HG02840 (cell line): ENCODE results near the gene FAM3A.
"Not testable (repeated sequence)": the region's sequence is repeated elsewhere in the genome, so short reads cannot be mapped to it uniquely, and the experiment has no call there.

Experiments
- ATAC-seq: cut with Tn5 transposase; IDR thresholded peaks from one replicate; pipeline ENCODE4 v1.9.1; 2021; ENCODE audit warnings: mild to moderate bottlenecking, moderate library complexity, moderate number of reproducible peaks; ENCODE audit not compliant: unreplicated experiment, low FRiP score

Gene FAM3A

DNA sequence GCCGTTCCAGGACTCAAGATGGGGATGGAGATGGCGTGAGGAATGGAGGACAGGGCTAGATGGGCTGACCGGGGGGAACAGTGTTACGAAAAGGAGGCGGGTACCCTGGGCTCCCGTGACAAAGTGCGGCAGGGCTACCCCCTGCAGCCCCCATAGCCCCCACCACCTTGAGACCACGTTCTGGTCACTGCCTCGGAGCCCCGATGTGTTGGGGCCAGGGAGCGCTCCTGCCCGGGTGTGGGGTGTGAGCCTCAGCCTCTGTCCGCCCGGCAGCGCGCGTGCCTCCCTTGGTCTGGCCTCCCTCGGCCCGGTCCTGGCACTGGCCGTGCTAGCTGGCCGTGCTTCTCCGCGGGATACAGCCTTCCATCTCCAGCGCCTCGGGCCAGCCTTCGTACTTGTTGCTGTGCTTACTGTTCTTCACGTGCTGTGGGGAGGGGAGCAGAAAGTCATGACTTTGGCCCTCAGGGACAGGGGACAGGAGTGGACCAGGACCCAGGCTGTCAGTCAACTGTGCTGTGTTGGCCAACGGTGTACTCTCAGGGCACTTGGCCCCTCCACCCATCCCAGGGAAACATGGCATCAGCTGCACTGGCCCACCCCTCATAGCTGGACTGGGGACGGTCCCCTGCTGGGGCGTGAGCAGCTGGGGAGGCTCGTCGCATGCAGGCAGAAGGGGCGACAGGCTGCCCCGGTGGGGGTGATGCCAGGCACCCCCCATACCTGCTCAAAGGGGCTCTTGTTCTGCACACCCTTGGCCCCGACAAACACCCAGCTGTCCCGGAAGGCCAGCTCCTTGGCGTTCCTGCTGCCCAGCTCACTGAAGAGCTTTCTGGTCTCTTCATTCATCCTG lies 9.3 kb downstream of the FAM3A start:
- ATAC-seq: no peak

DNA sequence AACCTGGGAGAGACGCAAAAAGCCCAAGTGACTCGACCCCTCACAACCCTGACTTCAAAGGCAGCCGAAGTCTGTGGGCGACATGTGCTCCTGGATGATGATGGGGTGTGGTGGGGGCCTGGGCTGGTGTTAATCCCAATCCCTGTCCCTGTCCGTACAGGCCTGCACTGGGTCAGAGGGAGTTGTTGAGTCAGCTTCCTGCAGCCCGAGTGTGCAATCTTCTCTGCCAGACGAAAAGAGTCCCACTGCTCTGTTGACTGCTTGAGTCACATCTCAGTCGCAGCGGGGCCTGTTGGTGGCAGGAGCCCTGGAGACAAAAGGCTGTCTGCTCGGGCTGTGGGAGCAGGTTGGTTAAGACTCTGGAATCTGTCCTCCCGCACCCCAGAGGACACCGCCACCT lies 10.3 kb downstream of the FAM3A start:
- ATAC-seq: no peak

GRCh38 chrX:154502989-154503388 lies 13.0 kb downstream of the FAM3A start:
- ATAC-seq: no peak

DNA sequence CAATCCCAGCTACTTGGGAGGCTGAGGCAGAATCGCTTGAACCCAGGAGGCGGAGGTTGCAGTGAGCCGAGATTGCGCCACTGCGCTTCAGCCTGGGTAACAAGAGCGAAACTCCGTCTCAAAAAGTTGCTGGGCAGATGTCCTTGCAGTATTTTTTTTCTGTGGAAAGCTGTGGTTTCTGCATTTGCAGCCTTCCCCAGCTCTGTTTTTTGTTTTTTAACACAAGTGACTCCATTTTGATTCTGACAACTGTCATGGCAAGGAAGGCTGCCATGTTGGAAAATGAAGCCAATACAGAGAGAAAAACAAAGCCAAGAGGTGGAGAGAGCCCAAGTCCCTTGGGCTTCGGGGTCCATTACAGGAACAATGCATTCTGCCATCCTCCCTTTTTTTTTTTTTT lies 13.9 kb downstream of the FAM3A start:
- ATAC-seq: no peak

- ATAC-seq: not testable (repeated sequence)
Measured at GRCh38 chrX:154501423-154501822, 14.6 kb downstream of the FAM3A start.

GRCh38 chrX:154496591-154497137 lies 19.4 kb downstream of the FAM3A start:
- not testable (repeated sequence) for ATAC-seq

GRCh38 chrX:154495472-154495922 lies 20.5 kb downstream of the FAM3A start:
- ATAC-seq: no peak

DNA sequence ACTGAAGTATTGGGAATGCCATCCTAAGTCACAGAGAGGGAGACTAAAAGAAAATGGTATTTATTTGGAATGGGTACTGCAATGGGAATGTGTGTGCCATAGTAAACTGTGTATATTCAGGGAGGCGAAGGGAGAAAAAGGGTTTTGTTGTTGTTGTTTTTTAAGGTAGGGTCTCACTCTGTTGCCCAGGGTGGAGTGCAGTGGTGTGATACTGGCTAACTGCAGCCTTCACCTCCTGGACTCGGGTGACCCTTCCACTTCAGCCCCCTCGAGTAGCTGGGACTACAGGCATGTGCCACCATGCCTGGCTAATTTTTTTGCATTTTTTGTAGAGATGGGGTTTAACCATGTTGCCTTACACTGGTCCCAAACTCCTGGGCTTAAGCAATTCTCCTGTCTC lies 21.3 kb downstream of the FAM3A start:
- no peak for ATAC-seq

DNA sequence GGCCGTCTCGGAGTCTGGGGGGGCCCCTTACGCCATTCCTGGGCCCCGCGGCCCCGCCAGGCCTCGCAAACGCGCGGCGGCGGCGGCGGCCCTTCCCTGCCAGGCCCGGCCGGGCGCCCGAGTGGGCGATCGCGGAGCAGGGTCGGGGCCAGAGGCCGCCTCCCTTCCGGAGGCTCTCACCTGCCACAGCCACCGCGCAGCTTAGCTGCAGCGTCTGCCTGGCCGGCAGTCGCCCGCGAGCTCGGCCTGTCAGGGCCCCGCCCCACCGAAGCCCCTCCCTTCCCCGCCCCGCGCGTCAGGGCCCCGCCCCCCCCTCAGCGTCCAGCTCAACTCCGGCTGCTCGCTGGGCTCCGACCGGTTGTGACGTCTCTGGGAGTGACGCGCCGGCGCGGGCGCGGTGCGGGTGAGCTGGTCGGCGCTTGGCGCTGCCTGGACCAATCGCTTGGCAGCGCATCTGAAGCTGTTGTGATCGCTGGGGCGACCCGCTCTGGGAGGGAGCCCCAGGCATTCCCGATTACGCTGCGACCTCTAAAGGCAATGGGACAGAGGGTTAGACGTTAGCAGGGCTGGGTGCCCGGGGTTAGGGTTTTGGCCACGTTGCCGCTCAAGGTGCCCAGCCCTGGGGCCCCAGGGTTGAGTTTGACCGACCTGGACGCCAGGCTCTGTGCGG lies 25.5 kb downstream of the FAM3A start, which contains the start of gene SLC10A3:
Gene SLC10A3 (minus strand): TSS at position 216 of the 670 bp plus-strand sequence. CDS start 1,689 bp downstream, outside the sequence.
- ATAC-seq: peak; percentile 71

GRCh38 chrX:154490021-154490413 lies 26.0 kb downstream of the FAM3A start:
- ATAC-seq: peak; percentile 9

GRCh38 chrX:154489182-154489581 lies 26.9 kb downstream of the FAM3A start:
- no peak for ATAC-seq

DNA sequence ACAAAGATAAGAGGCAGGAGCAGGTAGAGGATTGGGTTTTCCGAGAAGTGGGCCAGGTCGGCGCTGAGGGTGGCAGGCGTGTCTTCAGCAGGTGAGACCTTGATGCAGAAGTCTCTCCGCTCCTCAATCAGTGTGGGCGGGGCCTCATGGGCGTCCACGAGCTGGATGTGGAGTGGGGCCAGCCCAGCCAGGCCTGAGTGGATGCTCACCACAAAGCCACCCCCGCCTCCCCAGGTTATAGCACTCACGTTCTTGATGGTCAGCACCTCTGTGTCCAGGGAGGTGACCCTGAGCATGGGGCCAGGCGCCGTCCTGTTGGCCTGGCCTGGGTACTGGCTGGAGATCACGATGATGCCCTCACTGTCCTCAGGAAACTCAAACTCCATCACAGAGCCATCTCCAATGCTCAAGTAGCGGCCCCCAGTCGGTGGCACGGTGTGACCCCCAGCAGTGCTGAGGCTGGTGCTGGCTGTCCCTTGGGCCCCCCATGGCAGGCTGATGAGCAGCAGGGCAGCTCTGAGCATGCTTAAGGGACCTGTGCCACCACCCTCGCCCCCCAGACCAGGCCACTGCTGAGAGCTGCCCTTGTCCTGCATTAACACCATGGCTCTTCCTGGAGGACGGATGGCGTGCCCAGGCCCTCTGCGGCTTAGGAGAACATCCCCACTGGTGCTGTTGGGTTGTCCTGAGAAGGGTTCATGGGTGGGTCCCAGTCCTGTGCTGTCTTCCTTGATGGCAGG lies 27.5 kb downstream of the FAM3A start:
- no peak for ATAC-seq

- no peak for ATAC-seq
Measured at GRCh38 chrX:154487518-154488290, 28.3 kb downstream of the FAM3A start.

GRCh38 chrX:154486396-154487207 lies 29.4 kb downstream of the FAM3A start, which contains the start of gene UBL4A:
Gene UBL4A (minus strand): TSS chrX:154486615. CDS start chrX:154486584, 31 bp downstream.
- ATAC-seq: no peak

DNA sequence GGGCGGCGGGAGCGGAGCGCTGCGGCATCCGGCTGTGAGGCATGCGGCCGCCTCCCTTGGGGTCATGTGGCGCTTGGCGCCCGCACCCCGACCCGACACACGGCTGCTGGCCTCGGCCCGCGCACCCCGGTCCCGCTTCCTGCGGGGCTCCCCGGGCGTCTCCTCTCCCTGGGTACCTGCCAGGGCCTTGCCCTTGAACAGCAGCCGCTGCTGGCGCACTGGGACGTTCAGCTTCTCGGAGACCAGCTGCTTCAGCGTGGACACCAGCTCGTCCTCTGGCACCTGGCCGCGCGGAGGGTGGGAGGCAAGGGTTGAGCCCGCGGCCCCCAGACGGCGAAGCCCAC lies 30.0 kb downstream of the FAM3A start:
- ATAC-seq: no peak

DNA sequence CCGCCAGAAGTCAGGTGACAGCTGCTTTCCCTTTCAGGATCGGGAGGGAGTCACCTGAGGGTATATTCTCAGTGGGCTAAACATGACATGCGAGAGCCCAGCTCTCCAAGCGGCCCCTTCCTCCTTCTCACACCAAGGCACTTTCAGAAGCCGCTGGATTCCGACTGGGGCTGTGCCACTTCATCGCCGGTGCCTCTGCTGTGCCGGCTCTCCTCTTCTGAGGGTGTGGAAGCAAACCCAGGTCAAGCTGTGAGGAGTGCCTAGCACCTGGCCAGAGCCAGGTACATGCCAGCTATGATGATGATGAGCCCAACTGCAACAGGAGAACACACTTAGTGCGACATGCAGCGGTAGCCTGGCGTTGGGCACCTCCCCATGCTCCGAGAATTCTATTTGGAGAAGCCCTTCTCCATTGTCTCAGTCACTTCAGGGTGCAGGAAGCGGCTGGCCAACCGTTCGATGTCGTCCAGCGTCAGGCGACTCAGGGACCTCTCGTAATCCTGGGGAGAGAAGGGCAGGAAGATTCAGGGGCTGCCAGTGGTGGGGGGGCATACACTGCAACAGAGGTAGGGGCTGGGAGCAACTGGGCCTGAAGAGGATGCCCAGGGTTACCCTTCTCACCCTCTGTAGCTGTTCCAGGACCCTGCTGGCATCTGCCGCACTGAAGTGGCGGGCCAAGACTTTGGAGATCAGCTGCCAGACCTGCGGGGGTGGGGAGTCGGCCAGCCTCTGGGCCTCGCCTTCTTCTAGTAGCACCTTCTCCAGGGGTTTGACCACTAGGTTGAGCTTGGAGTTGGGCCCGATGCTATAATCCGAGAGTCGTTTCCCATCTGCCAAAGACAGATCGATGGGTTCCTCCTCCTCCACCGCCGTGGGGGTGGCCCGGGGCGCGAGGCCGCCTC lies 30.6 kb downstream of the FAM3A start:
- ATAC-seq: no peak

DNA sequence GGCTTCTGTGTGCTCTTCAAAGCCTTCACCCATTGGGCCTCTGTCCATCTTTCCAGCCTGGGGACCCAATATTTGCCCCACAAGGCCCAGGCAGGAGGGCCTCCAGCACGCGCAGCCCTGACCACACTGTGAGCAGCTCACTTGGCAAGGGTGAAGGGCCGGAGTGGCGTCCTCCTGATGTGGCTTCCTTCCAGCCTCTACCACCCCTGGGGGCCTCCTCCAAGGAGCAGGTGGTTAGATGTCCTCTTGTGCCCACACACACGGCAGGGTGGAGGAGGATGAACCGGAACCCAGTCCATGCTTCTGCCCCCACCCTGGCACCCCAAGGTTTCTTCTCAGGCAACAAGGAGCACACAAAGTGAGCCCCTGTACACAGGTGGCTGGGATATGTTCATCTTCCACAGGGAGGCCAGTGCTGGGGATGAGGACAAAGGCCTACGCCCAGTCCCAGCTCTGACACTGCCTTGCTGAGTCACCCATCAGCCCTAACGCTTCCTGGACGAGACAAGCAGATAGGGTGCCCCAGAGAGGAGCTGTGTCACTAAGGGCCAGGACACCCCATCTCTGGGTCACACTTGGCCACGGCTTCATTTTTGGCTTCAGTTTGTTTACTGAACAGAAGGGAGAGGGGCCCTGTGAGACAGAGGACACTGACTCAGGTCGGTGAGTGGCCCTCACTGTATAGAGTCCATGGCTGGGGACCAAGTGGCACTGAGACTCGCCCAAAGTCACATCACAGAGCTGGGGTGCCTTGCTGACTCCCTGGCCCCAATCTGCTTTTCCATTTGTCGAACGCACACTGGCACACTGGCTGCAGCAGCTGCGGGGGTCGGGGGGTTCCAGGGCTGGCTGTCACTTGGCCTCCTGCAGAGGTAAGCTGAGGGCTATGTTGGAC lies 31.5 kb downstream of the FAM3A start:
- no peak for ATAC-seq
